Esophagus squamous epithelium (tissue), 4 donors: ENCODE measurements around the gene FBXL14.

Experiments used
- CTCF ChIP-seq, 6 experiments: fragments of 450-650 bp in 4 of 6; fragments of 200-600 bp in 2 of 6; sonication (generic) in 2 of 6; IDR thresholded peaks; one replicate each; pipeline ENCODE4 v1.5.1; 2016 to 2019; ENCODE audit warnings: antibody characterized with exemption in 6 of 6, mild to moderate bottlenecking in 4 of 6, moderate library complexity in 4 of 6
- POLR2A ChIP-seq, 4 donors: fragments of 450-650 bp; IDR thresholded peaks; one replicate each; pipeline ENCODE4 v1.6.1; 2017; ENCODE audit warnings: antibody characterized with exemption in 4 of 4, mild to moderate bottlenecking in 4 of 4, moderate library complexity in 3 of 4

GRCh38 chr12:1529862-1530591 is 64.4 kb downstream of the FBXL14 start:
- peak in 1 of 4 donors; percentile 12 for TF ChIP-seq POLR2A (IDR thresholded peaks at IDR 0.05)
- TF ChIP-seq CTCF (IDR thresholded peaks at IDR 0.05) = no peak
